HG03060 (cell line): ENCODE results near the gene ZNF484.

Experiments used
- ATAC-seq: cut with Tn5 transposase; IDR thresholded peaks from one replicate; pipeline ENCODE4 v1.9.1; 2021; ENCODE audit warnings: low read depth, moderate number of reproducible peaks; ENCODE audit not compliant: unreplicated experiment

ZNF484 gene

GRCh38 chr9:92795598-92796336 lies 82.1 kb downstream of the ZNF484 start:
- ATAC-seq: no peak
